Ishikawa (cell line): Measurements from ENCODE around the gene BMP6.

ENCODE experiments used
- CEBPB ChIP-seq: IDR thresholded peaks from 2 replicates; pipeline ENCODE4 v1.6.1; 2012
- MAX ChIP-seq: IDR thresholded peaks from 2 replicates; pipeline ENCODE4 v1.6.1; 2012
- USF1 ChIP-seq: IDR thresholded peaks from 2 replicates; pipeline ENCODE4 v1.6.1; 2012
- YY1 ChIP-seq: IDR thresholded peaks from 2 replicates; pipeline ENCODE4 v1.6.1; 2012; ENCODE audit warnings: low read depth

- TF ChIP-seq USF1 (no peak), CEBPB (no peak), MAX (no peak), YY1 (no peak)
These were observed 4.3 kb downstream of the BMP6 start for GRCh38 chr6:7730001-7730783.
